HepG2 (cell line): ENCODE results near the gene CARD9.

Experiments
- ATF7 ChIP-seq, 2 experiments: fragments of 450-650 bp in 1 of 2; sonication (generic) in 1 of 2; formaldehyde crosslinking in 1 of 2; IDR thresholded peaks; 2 replicates each; pipeline versions ENCODE4 v1.4.0 to v1.6.1; 2016 to 2020; ENCODE audit warnings: antibody characterized with exemption in 1 of 2, mild to moderate bottlenecking in 1 of 2, missing genetic modification reagents in 1 of 2
- KLF16 ChIP-seq, 2 experiments: sonication (generic) in 1 of 2; formaldehyde crosslinking in 1 of 2; IDR thresholded peaks; 2 replicates each; pipeline versions ENCODE4 v1.6.1 to v1.8.0; 2016 to 2023; ENCODE audit warnings: missing genetic modification reagents in 2 of 2, missing compliant biosample characterization in 1 of 2
- POLR2A ChIP-seq, 2 experiments: IDR thresholded peaks; 2 replicates each; pipeline ENCODE4 v1.6.1; 2011; ENCODE audit warnings: low read depth in 2 of 2, low read length in 2 of 2, mild to moderate bottlenecking in 1 of 2, moderate library complexity in 1 of 2; ENCODE audit not compliant: insufficient read depth in 1 of 2
- SALL1 ChIP-seq: sonication (generic); formaldehyde crosslinking; IDR thresholded peaks from 2 replicates; pipeline ENCODE4 v1.8.0; 2022; ENCODE audit warnings: mild to moderate bottlenecking, missing genetic modification reagents
- SMC3 ChIP-seq: IDR thresholded peaks from 2 replicates; pipeline ENCODE4 v1.6.1; 2011; ENCODE audit warnings: low read length, improper control_type of control experiment
- SP2 ChIP-seq: sonication (generic); formaldehyde crosslinking; IDR thresholded peaks from 2 replicates; pipeline ENCODE4 v1.5.1; 2020; ENCODE audit warnings: mild to moderate bottlenecking, missing genetic modification reagents
- ZIK1 ChIP-seq: sonication (generic); formaldehyde crosslinking; IDR thresholded peaks from 2 replicates; pipeline ENCODE4 v1.5.0; 2020; ENCODE audit warnings: mild to moderate bottlenecking, low read depth, missing genetic modification reagents, borderline replicate concordance
- ZKSCAN8 ChIP-seq: IDR thresholded peaks from 2 replicates; pipeline ENCODE4 v1.6.1; 2016; ENCODE audit warnings: borderline replicate concordance, missing genetic modification reagents, missing compliant biosample characterization
- ZNF569 ChIP-seq: sonication (generic); formaldehyde crosslinking; IDR thresholded peaks from 2 replicates; pipeline ENCODE4 v1.5.0; 2020; ENCODE audit warnings: mild to moderate bottlenecking, missing genetic modification reagents, moderate library complexity, borderline replicate concordance
- TF ChIP-seq, protein P1 (sequence below): IDR thresholded peaks from 2 replicates; pipeline ENCODE4 v1.6.1; 2016; ENCODE audit warnings: low read depth, control low read depth
- TF ChIP-seq, protein P2 (sequence below): sonication (generic); formaldehyde crosslinking; IDR thresholded peaks from 2 replicates; pipeline ENCODE4 v1.4.0; 2020; ENCODE audit warnings: missing genetic modification reagents
- TF ChIP-seq, protein P3 (sequence below): sonication (generic); formaldehyde crosslinking; IDR thresholded peaks from 2 replicates; pipeline ENCODE4 v1.5.0; 2020; ENCODE audit warnings: mild to moderate bottlenecking, missing genetic modification reagents, moderate library complexity

DNA sequence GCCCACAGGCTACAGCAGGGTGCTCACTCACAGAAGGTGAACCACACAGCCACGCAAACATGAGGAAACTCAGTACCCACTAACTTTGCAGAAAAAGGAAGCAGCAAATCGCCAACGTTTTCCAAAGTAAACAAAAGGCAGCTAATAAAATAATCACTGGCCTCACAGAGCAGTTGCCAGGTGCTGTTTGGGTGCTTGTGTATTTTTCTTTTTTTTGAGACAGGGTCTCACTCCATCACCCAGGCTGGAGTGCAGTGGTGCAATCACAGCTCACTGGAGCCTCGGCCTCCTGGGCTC, 22.7 kb upstream of the CARD9 start:
- TF ChIP-seq ZKSCAN8 (CRISPR knock-in tag) (no peak), ZIK1 (CRISPR knock-in tag) (no peak), POLR2A (IDR thresholded peaks at IDR 0.05; ENCODE audit: insufficient read depth in 1 of 2, low read depth in 2 of 2, low read length in 2 of 2) (no peak), ATF7 (IDR thresholded peaks at IDR 0.05) (no peak), ATF7 (CRISPR knock-in tag; IDR thresholded peaks at IDR 0.05) (no peak), SP2 (CRISPR knock-in tag) (no peak), ZNF569 (no peak), KLF16 (CRISPR knock-in tag; IDR thresholded peaks at IDR 0.05) (no peak), SMC3 (no peak), SALL1 (CRISPR knock-in tag) (no peak)
- TF ChIP-seq, protein P1, sequence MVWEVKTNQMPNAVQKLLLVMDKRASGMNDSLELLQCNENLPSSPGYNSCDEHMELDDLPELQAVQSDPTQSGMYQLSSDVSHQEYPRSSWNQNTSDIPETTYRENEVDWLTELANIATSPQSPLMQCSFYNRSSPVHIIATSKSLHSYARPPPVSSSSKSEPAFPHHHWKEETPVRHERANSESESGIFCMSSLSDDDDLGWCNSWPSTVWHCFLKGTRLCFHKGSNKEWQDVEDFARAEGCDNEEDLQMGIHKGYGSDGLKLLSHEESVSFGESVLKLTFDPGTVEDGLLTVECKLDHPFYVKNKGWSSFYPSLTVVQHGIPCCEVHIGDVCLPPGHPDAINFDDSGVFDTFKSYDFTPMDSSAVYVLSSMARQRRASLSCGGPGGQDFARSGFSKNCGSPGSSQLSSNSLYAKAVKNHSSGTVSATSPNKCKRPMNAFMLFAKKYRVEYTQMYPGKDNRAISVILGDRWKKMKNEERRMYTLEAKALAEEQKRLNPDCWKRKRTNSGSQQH (CRISPR knock-in tag), result no peak
- TF ChIP-seq, protein P2, sequence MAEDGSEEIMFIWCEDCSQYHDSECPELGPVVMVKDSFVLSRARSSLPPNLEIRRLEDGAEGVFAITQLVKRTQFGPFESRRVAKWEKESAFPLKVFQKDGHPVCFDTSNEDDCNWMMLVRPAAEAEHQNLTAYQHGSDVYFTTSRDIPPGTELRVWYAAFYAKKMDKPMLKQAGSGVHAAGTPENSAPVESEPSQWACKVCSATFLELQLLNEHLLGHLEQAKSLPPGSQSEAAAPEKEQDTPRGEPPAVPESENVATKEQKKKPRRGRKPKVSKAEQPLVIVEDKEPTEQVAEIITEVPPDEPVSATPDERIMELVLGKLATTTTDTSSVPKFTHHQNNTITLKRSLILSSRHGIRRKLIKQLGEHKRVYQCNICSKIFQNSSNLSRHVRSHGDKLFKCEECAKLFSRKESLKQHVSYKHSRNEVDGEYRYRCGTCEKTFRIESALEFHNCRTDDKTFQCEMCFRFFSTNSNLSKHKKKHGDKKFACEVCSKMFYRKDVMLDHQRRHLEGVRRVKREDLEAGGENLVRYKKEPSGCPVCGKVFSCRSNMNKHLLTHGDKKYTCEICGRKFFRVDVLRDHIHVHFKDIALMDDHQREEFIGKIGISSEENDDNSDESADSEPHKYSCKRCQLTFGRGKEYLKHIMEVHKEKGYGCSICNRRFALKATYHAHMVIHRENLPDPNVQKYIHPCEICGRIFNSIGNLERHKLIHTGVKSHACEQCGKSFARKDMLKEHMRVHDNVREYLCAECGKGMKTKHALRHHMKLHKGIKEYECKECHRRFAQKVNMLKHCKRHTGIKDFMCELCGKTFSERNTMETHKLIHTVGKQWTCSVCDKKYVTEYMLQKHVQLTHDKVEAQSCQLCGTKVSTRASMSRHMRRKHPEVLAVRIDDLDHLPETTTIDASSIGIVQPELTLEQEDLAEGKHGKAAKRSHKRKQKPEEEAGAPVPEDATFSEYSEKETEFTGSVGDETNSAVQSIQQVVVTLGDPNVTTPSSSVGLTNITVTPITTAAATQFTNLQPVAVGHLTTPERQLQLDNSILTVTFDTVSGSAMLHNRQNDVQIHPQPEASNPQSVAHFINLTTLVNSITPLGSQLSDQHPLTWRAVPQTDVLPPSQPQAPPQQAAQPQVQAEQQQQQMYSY (CRISPR knock-in tag), result no peak
- TF ChIP-seq, protein P3, sequence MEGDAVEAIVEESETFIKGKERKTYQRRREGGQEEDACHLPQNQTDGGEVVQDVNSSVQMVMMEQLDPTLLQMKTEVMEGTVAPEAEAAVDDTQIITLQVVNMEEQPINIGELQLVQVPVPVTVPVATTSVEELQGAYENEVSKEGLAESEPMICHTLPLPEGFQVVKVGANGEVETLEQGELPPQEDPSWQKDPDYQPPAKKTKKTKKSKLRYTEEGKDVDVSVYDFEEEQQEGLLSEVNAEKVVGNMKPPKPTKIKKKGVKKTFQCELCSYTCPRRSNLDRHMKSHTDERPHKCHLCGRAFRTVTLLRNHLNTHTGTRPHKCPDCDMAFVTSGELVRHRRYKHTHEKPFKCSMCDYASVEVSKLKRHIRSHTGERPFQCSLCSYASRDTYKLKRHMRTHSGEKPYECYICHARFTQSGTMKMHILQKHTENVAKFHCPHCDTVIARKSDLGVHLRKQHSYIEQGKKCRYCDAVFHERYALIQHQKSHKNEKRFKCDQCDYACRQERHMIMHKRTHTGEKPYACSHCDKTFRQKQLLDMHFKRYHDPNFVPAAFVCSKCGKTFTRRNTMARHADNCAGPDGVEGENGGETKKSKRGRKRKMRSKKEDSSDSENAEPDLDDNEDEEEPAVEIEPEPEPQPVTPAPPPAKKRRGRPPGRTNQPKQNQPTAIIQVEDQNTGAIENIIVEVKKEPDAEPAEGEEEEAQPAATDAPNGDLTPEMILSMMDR (CRISPR knock-in tag), result no peak
